Measurements from ENCODE around the gene CKS1B. TPM values are rescaled to one million over a fixed set of nuclear protein-coding genes. Genes with fewer than 3 reads are reported as not detected.

CKS1B gene
- total and polyA plus RNA-seq, 9 of the 15 experiments (the other 6 are each of a cell fraction or from before 2014, with no cell fraction given) = 215 to 1,103 (median 460) TPM

DNA sequence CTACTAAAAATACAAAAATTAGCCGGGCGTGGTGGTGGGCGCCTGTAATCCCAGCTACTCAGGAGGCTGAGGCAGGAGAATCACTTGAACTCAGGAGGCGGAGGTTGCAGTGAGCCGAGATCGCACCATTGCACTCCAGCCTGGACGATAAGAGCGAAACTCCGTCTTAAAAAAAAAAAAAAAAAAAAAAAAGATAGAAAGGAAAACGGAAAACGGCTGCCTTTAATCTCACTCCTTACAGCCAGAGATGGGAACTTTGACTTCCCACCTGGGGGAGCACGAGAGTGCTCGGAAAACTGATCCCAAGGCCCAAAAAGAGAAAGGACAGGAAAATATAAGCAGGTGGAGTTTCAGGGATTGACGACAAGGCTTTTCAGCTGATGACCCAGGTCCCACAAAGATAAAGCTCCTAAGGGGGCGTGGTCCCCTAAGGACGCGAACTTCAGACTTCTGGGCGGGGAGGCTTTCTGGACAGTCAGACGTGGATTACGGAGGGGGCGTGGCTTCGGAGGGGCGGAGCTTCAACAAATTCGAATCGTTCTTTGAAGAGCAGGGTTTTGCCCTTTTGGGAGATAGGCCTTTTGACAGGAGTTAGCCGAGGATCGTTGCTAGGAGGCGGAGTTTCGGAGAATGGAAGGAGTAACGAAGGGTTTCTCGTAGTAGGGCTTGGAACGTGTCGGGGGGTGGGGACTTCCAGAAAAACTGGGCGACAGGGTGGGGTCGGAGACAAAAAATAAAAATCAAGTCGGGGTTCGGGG is 958 bp upstream of the CKS1B start (continued):
- TF ChIP-seq MAZ (CRISPR knock-in tag; conservative IDR thresholded peaks at IDR 0.05 in 1 of 2, IDR thresholded peaks at IDR 0.05 in 1 of 2) = peak in 1 of 2 experiments; percentile 37; a peak in 1 of 4 replicates
- TF ChIP-seq TOE1 (IDR thresholded peaks at IDR 0.05; ENCODE audit: borderline replicate concordance) = peak; percentile 45; the same call in 1 of the 2 replicates
- TF ChIP-seq TOE1 (CRISPR knock-in tag; IDR thresholded peaks at IDR 0.05; ENCODE audit: borderline replicate concordance, low read depth) = no peak
- TF ChIP-seq, protein P1, sequence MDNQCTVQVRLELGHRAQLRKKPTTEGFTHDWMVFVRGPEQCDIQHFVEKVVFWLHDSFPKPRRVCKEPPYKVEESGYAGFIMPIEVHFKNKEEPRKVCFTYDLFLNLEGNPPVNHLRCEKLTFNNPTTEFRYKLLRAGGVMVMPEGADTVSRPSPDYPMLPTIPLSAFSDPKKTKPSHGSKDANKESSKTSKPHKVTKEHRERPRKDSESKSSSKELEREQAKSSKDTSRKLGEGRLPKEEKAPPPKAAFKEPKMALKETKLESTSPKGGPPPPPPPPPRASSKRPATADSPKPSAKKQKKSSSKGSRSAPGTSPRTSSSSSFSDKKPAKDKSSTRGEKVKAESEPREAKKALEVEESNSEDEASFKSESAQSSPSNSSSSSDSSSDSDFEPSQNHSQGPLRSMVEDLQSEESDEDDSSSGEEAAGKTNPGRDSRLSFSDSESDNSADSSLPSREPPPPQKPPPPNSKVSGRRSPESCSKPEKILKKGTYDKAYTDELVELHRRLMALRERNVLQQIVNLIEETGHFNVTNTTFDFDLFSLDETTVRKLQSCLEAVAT (IDR thresholded peaks at IDR 0.05) = peak; percentile 72 to 85
- TF ChIP-seq, protein P2, sequence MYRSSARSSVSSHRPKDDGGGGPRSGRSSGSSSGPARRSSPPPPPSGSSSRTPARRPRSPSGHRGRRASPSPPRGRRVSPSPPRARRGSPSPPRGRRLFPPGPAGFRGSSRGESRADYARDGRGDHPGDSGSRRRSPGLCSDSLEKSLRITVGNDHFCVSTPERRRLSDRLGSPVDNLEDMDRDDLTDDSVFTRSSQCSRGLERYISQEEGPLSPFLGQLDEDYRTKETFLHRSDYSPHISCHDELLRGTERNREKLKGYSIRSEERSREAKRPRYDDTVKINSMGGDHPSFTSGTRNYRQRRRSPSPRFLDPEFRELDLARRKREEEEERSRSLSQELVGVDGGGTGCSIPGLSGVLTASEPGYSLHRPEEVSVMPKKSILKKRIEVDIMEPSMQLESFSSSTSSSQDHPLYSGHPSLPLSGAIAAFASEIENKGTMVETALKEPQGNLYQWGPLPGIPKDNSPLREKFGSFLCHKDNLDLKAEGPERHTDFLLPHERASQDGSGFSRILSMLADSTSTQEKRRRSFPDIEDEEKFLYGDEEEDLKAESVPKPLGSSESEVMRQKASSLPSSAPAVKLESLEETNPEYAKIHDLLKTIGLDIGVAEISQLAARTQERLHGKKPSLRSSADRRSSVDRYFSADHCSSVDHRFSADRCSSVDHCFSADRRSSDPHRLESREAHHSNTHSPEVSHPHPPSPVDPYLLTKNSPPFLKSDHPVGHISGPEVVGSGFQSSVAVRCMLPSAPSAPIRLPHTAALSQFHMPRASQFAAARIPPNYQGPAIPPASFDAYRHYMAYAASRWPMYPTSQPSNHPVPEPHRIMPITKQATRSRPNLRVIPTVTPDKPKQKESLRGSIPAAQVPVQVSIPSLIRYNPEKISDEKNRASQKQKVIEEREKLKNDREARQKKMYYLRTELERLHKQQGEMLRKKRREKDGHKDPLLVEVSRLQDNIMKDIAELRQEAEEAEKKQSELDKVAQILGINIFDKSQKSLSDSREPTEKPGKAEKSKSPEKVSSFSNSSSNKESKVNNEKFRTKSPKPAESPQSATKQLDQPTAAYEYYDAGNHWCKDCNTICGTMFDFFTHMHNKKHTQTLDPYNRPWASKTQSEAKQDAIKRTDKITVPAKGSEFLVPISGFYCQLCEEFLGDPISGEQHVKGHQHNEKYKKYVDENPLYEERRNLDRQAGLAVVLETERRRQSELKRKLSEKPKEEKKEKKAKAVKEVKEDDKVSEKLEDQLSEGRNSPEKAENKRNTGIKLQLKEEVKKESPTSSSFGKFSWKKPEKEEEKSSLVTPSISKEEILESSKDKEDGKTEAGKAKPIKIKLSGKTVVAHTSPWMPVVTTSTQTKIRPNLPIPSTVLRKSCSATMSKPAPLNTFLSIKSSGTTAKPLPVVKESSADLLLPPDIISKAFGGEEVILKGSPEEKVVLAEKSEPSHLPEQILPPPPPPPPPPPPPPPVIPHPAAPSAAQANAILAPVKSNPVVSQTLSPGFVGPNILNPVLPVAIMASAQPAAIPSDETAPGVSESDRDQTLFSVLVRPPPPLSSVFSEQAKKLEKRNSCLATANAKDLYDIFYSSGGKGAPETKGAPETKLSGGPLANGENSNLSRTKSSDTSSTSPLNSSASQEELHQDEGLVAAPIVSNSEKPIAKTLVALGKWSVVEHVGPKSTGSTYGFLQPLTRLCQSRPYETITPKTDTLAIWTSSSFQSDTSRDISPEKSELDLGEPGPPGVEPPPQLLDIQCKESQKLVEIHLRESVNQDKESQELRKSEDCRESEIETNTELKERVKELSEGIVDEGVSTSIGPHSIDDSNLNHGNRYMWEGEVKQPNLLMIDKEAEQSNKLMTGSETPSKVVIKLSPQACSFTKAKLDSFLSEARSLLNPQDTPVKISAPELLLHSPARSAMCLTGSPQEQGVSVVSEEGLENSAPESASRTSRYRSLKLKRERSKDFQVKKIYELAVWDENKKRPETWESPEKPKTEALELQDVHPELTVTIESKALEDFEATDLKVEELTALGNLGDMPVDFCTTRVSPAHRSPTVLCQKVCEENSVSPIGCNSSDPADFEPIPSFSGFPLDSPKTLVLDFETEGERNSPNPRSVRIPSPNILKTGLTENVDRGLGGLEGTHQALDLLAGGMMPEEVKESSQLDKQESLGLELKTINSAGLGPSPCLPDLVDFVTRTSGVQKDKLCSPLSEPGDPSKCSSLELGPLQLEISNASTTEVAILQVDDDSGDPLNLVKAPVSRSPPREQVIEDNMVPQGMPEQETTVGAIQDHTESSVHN (IDR thresholded peaks at IDR 0.05; ENCODE audit: borderline replicate concordance in 1 of 2, low read depth in 1 of 2) = peak in 1 of 2 experiments; percentile 56; a peak in 1 of 4 replicates
- peak; percentile 65; the same call in 1 of the 2 replicates for TF ChIP-seq HLTF (IDR thresholded peaks at IDR 0.05)
- no peak for TF ChIP-seq ZNF282 (CRISPR knock-in tag; IDR thresholded peaks at IDR 0.05)
- TF ChIP-seq LARP7 (IDR thresholded peaks at IDR 0.05) = 0 out of 2 replicates have a peak, but pooled peaks have one; percentile 14
- TF ChIP-seq, protein P3, sequence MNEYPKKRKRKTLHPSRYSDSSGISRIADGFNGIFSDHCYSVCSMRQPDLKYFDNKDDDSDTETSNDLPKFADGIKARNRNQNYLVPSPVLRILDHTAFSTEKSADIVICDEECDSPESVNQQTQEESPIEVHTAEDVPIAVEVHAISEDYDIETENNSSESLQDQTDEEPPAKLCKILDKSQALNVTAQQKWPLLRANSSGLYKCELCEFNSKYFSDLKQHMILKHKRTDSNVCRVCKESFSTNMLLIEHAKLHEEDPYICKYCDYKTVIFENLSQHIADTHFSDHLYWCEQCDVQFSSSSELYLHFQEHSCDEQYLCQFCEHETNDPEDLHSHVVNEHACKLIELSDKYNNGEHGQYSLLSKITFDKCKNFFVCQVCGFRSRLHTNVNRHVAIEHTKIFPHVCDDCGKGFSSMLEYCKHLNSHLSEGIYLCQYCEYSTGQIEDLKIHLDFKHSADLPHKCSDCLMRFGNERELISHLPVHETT (CRISPR knock-in tag; conservative IDR thresholded peaks at IDR 0.05 in 1 of 2, IDR thresholded peaks at IDR 0.05 in 1 of 2) = peak in 1 of 2 experiments; percentile 64; a peak in 2 of 4 replicates
- peak; percentile 1; the same call in 1 of the 2 replicates for TF ChIP-seq ZNF316 (IDR thresholded peaks at IDR 0.05)
- peak; percentile 79 for TF ChIP-seq POLR2H (tag; IDR thresholded peaks at IDR 0.05; ENCODE audit: low read depth)
- peak; percentile 44 for TF ChIP-seq POLR2AphosphoS2 (IDR thresholded peaks at IDR 0.05; ENCODE audit: low read length)
- no peak for TF ChIP-seq ELF4 (CRISPR knock-in tag; IDR thresholded peaks at IDR 0.05)
- 0 out of 2 replicates have a peak, but pooled peaks have one; percentile 36 for TF ChIP-seq DNMT1 (IDR thresholded peaks at IDR 0.05)
